ENCODE data around the gene MTCH2. TPM values are rescaled to one million over a fixed set of nuclear protein-coding genes. Genes with fewer than 3 reads are reported as not detected.

MTCH2 gene
- total RNA-seq, 1 experiment from 2014 or later = 103 TPM

- BruUV-seq (replicated peaks) = no TSS peak
- DNase-seq = no peak
- intact Hi-C loops (cut with micrococcal nuclease; ENCODE audit: unreplicated experiment) = no loop called here
- Mint-ChIP-seq H3K36me3 (ENCODE audit: insufficient read depth, unreplicated experiment) (no peaks in the 10 kb centered on the region), H3K27me3 (ENCODE audit: unreplicated experiment) (peaks cover 56% of the 10 kb centered on the region), H3K27ac (ENCODE audit: unreplicated experiment) (no peak within 1 kb of the TSS), H3K9me3 (ENCODE audit: low read depth, unreplicated experiment) (no peaks in the 10 kb centered on the region), H3K4me3 (ENCODE audit: low read depth, unreplicated experiment) (no peak within 1 kb of the TSS), H3K4me1 (ENCODE audit: low read depth, unreplicated experiment) (no peaks in the 10 kb centered on the region)
- no peak for TF ChIP-seq CTCF (IDR thresholded peaks at IDR 0.05; ENCODE audit: unreplicated experiment)
- CTCF ChIA-PET = no interaction called here
Observed at GRCh38 chr11:47593934-47594855, 48.2 kb downstream of the MTCH2 start, which contains the start of gene C1QTNF4. Gene C1QTNF4, minus strand, starts transcription at chr11:47594411. Its CDS starts 3,601 bp downstream, at chr11:47590810.

GRCh38 chr11:47593492-47593933 is 48.8 kb downstream of the MTCH2 start:
- no peak for TF ChIP-seq CTCF (IDR thresholded peaks at IDR 0.05; ENCODE audit: unreplicated experiment)
- BruUV-seq (replicated peaks) = no TSS peak
- CTCF ChIA-PET = no interaction called here
- intact Hi-C loops (cut with micrococcal nuclease; ENCODE audit: unreplicated experiment) = no loop called here
- H3K27me3 Mint-ChIP-seq (ENCODE audit: unreplicated experiment) = peaks cover 50% of the 10 kb centered on the region
- no peak for DNase-seq
- H3K36me3 Mint-ChIP-seq (ENCODE audit: insufficient read depth, unreplicated experiment) = no peaks in the 10 kb centered on the region
- H3K27ac Mint-ChIP-seq (ENCODE audit: unreplicated experiment) = no peak overlapping the region
- no peak overlapping the region for H3K4me3 Mint-ChIP-seq (ENCODE audit: low read depth, unreplicated experiment)
- no peaks in the 10 kb centered on the region for H3K9me3 Mint-ChIP-seq (ENCODE audit: low read depth, unreplicated experiment)
- no peaks in the 10 kb centered on the region for H3K4me1 Mint-ChIP-seq (ENCODE audit: low read depth, unreplicated experiment)

GRCh38 chr11:47592970-47593369 is 49.4 kb downstream of the MTCH2 start:
- Mint-ChIP-seq H3K27ac (ENCODE audit: unreplicated experiment) (no peak overlapping the region), H3K4me3 (ENCODE audit: low read depth, unreplicated experiment) (no peak overlapping the region), H3K9me3 (ENCODE audit: low read depth, unreplicated experiment) (no peaks in the 10 kb centered on the region), H3K36me3 (ENCODE audit: insufficient read depth, unreplicated experiment) (no peaks in the 10 kb centered on the region), H3K4me1 (ENCODE audit: low read depth, unreplicated experiment) (no peaks in the 10 kb centered on the region), H3K27me3 (ENCODE audit: unreplicated experiment) (peaks cover 47% of the 10 kb centered on the region)
- intact Hi-C loops (cut with micrococcal nuclease; ENCODE audit: unreplicated experiment) = no loop called here
- no peak for TF ChIP-seq CTCF (IDR thresholded peaks at IDR 0.05; ENCODE audit: unreplicated experiment)
- DNase-seq = no peak
- CTCF ChIA-PET = no interaction called here
- no TSS peak for BruUV-seq (replicated peaks)

- Mint-ChIP-seq H3K36me3 (ENCODE audit: insufficient read depth, unreplicated experiment) (no peaks in the 10 kb centered on the region), H3K4me3 (ENCODE audit: low read depth, unreplicated experiment) (no peak overlapping the region), H3K4me1 (ENCODE audit: low read depth, unreplicated experiment) (no peaks in the 10 kb centered on the region), H3K27me3 (ENCODE audit: unreplicated experiment) (peaks cover 47% of the 10 kb centered on the region), H3K27ac (ENCODE audit: unreplicated experiment) (no peak overlapping the region), H3K9me3 (ENCODE audit: low read depth, unreplicated experiment) (no peaks in the 10 kb centered on the region)
- CTCF ChIA-PET = no interaction called here
- no peak for TF ChIP-seq CTCF (IDR thresholded peaks at IDR 0.05; ENCODE audit: unreplicated experiment)
- intact Hi-C loops (cut with micrococcal nuclease; ENCODE audit: unreplicated experiment) = no loop called here
- DNase-seq = no peak
- no TSS peak for BruUV-seq (replicated peaks)
Observed at GRCh38 chr11:47592251-47592650, 50.1 kb downstream of the MTCH2 start.

All from Calu3 (cell line).